ENCODE measurements around the gene ELP2.

The ELP2 gene

GRCh38 chr18:36130883-36131653 is 1.4 kb downstream of the ELP2 start:
- DNase-seq (ENCODE audit: low read depth), result no peak
- no peak for TF ChIP-seq CTCF (conservative IDR thresholded peaks at IDR 0.05; ENCODE audit: low read depth, low read length)
- H3K4me3 ChIP-seq (ENCODE audit: low read depth, low read length), result peak overlapping the region; percentile 81

GRCh38 chr18:36131692-36132483 is 2.2 kb downstream of the ELP2 start:
- no peak for TF ChIP-seq CTCF (conservative IDR thresholded peaks at IDR 0.05; ENCODE audit: low read depth, low read length)
- H3K4me3 ChIP-seq (ENCODE audit: low read depth, low read length), result no peak overlapping the region
- no peak for DNase-seq (ENCODE audit: low read depth)

- no peak overlapping the region for H3K4me3 ChIP-seq (ENCODE audit: low read depth, low read length)
- no peak for TF ChIP-seq CTCF (conservative IDR thresholded peaks at IDR 0.05; ENCODE audit: low read depth, low read length)
- no peak for DNase-seq (ENCODE audit: low read depth)
Observed at GRCh38 chr18:36132756-36133155, 3.1 kb downstream of the ELP2 start.

GRCh38 chr18:36135264-36135663 is 5.6 kb downstream of the ELP2 start:
- H3K4me3 ChIP-seq (ENCODE audit: low read depth, low read length), result no peak overlapping the region
- no peak for TF ChIP-seq CTCF (conservative IDR thresholded peaks at IDR 0.05; ENCODE audit: low read depth, low read length)
- no peak for DNase-seq (ENCODE audit: low read depth)

GRCh38 chr18:36139245-36139644 is 9.5 kb downstream of the ELP2 start:
- DNase-seq (ENCODE audit: low read depth), result no peak
- TF ChIP-seq CTCF (conservative IDR thresholded peaks at IDR 0.05; ENCODE audit: low read depth, low read length), result no peak
- H3K4me3 ChIP-seq (ENCODE audit: low read depth, low read length), result no peak overlapping the region

- H3K4me3 ChIP-seq (ENCODE audit: low read depth, low read length), result no peak overlapping the region
- TF ChIP-seq CTCF (conservative IDR thresholded peaks at IDR 0.05; ENCODE audit: low read depth, low read length), result no peak
- peak; percentile 16 for DNase-seq (ENCODE audit: low read depth)
Observed at GRCh38 chr18:36141576-36141975, 11.9 kb downstream of the ELP2 start.

All from choroid plexus epithelial cell (primary cell).